Measurements from ENCODE around the gene C2CD3. TPM values are rescaled to one million over a fixed set of nuclear protein-coding genes. Genes with fewer than 3 reads are reported as not detected.

C2CD3 gene
- total and polyA plus RNA-seq, 9 of the 15 experiments (the other 6 are each of a cell fraction or from before 2014, with no cell fraction given), result 4.4 to 20.2 (median 15.4) TPM

DNA sequence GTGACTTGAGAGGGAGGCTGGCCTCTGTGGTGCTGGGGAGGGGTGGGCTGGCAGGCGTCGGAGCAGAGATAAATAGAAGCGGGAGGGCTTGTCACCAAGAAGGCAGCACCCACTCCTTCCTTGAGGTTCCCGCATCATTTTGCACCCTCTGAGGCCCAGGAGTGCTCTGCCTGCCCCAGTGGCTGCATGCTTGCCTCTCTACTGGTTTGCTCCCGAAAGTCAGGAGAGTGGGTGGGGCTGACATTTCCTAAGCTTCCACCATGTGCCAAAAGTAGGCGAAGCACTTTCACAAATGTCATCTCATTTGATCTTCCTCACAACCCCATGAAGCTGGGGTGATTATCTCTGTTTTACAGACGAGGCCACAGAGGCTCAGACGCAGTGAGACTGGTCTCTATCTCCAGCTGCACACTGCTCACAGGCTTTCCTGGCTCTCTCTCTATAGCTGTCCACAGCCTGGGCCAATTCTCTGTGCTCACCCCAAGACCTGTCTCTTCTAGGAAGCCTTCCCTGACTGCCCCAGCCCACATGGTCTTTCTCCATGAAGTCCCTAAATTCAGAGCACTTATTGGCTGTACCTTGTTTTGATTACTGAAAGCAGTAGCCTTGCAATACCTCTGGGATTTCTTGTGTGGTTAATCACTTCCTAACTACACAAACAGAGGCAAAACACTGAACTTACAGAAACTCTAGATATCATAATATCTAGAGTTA is 159.3 kb downstream of the C2CD3 start (continued):
- TF ChIP-seq, protein P1, sequence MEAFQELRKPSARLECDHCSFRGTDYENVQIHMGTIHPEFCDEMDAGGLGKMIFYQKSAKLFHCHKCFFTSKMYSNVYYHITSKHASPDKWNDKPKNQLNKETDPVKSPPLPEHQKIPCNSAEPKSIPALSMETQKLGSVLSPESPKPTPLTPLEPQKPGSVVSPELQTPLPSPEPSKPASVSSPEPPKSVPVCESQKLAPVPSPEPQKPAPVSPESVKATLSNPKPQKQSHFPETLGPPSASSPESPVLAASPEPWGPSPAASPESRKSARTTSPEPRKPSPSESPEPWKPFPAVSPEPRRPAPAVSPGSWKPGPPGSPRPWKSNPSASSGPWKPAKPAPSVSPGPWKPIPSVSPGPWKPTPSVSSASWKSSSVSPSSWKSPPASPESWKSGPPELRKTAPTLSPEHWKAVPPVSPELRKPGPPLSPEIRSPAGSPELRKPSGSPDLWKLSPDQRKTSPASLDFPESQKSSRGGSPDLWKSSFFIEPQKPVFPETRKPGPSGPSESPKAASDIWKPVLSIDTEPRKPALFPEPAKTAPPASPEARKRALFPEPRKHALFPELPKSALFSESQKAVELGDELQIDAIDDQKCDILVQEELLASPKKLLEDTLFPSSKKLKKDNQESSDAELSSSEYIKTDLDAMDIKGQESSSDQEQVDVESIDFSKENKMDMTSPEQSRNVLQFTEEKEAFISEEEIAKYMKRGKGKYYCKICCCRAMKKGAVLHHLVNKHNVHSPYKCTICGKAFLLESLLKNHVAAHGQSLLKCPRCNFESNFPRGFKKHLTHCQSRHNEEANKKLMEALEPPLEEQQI (IDR thresholded peaks at IDR 0.05), result peak; percentile 95
- no peak for TF ChIP-seq CBX8 (IDR thresholded peaks at IDR 0.05; ENCODE audit: borderline replicate concordance, extremely low read depth, low read depth, low read length, poor library complexity, severe bottlenecking)
- TF ChIP-seq, protein P2, sequence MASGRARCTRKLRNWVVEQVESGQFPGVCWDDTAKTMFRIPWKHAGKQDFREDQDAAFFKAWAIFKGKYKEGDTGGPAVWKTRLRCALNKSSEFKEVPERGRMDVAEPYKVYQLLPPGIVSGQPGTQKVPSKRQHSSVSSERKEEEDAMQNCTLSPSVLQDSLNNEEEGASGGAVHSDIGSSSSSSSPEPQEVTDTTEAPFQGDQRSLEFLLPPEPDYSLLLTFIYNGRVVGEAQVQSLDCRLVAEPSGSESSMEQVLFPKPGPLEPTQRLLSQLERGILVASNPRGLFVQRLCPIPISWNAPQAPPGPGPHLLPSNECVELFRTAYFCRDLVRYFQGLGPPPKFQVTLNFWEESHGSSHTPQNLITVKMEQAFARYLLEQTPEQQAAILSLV (tag; IDR thresholded peaks at IDR 0.05), result 0 out of 2 replicates have a peak, but pooled peaks have one; percentile 47
- peak; percentile 88 to 95; a peak in 3 of 4 replicates for TF ChIP-seq TBL1XR1 (IDR thresholded peaks at IDR 0.05; ENCODE audit: low read length in 2 of 2)
- TF ChIP-seq CEBPB (tag; IDR thresholded peaks at IDR 0.05), result peak; percentile 60
- peak; percentile 62 for TF ChIP-seq NFE2 (IDR thresholded peaks at IDR 0.05; ENCODE audit: low read depth)
- TF ChIP-seq, protein P3, sequence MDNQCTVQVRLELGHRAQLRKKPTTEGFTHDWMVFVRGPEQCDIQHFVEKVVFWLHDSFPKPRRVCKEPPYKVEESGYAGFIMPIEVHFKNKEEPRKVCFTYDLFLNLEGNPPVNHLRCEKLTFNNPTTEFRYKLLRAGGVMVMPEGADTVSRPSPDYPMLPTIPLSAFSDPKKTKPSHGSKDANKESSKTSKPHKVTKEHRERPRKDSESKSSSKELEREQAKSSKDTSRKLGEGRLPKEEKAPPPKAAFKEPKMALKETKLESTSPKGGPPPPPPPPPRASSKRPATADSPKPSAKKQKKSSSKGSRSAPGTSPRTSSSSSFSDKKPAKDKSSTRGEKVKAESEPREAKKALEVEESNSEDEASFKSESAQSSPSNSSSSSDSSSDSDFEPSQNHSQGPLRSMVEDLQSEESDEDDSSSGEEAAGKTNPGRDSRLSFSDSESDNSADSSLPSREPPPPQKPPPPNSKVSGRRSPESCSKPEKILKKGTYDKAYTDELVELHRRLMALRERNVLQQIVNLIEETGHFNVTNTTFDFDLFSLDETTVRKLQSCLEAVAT (IDR thresholded peaks at IDR 0.05), result peak; percentile 59 to 76; a peak in 3 of 4 replicates
- no peak for TF ChIP-seq E2F4 (CRISPR knock-in tag; IDR thresholded peaks at IDR 0.05; ENCODE audit: low read depth)
- TF ChIP-seq, protein P4, sequence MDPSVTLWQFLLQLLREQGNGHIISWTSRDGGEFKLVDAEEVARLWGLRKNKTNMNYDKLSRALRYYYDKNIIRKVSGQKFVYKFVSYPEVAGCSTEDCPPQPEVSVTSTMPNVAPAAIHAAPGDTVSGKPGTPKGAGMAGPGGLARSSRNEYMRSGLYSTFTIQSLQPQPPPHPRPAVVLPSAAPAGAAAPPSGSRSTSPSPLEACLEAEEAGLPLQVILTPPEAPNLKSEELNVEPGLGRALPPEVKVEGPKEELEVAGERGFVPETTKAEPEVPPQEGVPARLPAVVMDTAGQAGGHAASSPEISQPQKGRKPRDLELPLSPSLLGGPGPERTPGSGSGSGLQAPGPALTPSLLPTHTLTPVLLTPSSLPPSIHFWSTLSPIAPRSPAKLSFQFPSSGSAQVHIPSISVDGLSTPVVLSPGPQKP (CRISPR knock-in tag; IDR thresholded peaks at IDR 0.05), result no peak
- TF ChIP-seq CXXC5 (CRISPR knock-in tag; IDR thresholded peaks at IDR 0.05), result peak; percentile 99
- TF ChIP-seq, protein P5, sequence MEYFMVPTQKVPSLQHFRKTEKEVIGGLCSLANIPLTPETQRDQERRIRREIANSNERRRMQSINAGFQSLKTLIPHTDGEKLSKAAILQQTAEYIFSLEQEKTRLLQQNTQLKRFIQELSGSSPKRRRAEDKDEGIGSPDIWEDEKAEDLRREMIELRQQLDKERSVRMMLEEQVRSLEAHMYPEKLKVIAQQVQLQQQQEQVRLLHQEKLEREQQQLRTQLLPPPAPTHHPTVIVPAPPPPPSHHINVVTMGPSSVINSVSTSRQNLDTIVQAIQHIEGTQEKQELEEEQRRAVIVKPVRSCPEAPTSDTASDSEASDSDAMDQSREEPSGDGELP (CRISPR knock-in tag; IDR thresholded peaks at IDR 0.05; ENCODE audit: borderline replicate concordance), result peak; percentile 94
- no peak for TF ChIP-seq ILF3 (IDR thresholded peaks at IDR 0.05; ENCODE audit: borderline replicate concordance)
- TF ChIP-seq HDAC1 (IDR thresholded peaks at IDR 0.05), result peak; percentile 75 to 89
- TF ChIP-seq SREBF1 (IDR thresholded peaks at IDR 0.05; ENCODE audit: borderline replicate concordance, low read depth, low read length), result peak; percentile 91
